Activated CD8-positive, alpha-beta memory T cell treated with anti-CD3 and anti-CD28 coated beads for 48 hours (primary cell): ENCODE measurements around the gene CACNA1D.

ENCODE experiments used
- DNase-seq, 3 experiments: peaks; one replicate each; pipeline ENCODE4 v3.0.0-alpha.2; 2020; ENCODE audit warnings: low read depth in 2 of 3, low spot score in 2 of 3

Gene CACNA1D

DNA sequence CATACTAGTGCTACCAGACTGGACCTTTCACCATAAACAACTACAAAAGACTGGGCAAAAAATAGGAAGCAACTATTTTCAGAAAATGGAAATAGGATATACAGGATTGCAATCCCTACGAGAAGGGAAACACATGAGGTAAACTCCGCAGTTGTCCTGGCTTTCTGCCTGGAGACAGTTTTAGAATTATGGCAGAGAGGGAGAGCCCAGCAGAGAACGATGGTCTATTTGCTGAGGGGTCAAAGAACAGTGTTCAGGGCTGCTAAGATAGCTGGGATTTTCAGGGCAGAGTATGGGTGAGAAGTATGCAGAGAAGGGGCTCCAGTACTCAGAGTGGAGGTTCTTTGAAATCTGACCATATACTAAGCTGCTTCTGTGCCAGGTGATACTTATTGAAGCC is 188.4 kb downstream of the CACNA1D start:
- DNase-seq = no peak

DNA sequence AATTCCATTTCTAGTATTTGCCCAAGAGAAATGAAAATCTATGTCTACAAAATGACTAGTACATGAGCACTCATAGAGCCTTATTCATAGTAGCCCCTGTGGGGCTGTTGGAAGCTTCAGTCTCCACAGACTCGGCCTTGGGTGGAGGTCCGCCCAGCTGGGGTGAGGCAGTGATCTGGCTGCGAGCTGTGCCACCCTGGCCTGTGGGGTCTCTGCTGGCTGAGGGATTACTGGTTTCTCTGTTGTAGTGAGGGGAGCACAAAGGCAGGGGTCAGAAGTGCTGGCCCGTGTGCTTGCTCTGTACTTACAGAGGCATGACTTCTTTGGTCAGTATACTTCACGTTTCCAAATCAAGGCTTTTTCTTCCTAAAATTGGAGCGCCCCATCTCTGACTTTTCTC is 193.7 kb downstream of the CACNA1D start:
- DNase-seq = no peak

DNA sequence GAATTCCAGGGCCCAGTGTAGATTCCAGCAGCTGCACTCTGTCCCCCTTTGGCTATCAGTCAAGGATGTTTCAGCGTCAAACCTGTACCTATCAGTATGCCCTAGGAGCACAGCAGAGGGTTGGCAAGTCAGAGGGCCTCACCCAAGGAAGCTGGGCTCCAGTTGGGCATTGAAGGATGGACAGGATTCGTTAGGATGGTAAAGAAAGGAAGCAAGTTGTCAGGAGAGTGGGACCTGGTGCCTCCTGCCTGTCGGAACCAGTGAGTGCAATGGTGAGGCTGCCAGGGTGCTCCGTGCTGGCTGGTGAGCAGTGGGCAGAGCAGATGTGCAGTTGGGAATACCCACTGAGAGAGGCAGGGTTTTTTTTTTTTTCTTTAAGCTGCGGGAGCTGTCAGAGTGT is 194.6 kb downstream of the CACNA1D start:
- DNase-seq = no peak

DNA sequence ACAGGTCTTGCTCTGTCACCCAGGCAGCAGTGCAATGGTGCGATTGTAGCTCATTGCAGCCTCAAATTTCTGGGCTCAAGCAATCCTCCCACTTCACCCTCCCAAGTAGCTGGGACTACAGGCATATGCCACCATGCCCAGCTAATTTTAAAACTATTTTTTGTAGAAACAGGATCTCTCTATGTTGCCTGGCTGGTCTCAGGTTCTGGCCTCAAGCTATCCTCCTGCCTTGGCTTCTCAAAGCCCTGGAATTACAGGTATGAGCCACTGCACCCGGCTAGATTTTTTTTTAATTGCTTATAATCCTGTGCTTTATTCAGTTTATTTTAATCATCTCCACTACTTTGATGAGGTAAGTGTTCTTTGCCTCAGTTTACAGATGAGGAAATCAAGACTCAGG is 195.3 kb downstream of the CACNA1D start:
- no peak for DNase-seq

DNA sequence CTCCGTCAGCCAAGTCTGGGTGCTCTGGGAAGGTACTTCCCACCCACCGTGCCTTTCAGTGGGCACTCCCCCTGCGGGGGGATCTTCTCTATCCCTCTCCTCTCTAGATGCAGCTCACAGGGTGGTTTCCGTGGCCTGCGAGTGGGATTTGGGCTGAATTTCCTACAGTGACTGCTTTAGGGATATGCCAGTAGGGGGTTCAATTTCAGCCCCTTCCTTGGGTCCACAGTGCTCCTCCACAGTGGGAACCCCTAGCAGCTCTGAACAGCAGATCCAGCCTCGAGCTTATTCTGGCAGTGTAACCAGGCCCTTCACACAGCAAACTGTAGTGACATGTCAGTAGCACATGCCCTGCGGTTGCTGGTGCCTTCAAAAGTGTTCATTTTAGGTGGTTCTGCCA is 196.1 kb downstream of the CACNA1D start:
- DNase-seq = no peak

DNA sequence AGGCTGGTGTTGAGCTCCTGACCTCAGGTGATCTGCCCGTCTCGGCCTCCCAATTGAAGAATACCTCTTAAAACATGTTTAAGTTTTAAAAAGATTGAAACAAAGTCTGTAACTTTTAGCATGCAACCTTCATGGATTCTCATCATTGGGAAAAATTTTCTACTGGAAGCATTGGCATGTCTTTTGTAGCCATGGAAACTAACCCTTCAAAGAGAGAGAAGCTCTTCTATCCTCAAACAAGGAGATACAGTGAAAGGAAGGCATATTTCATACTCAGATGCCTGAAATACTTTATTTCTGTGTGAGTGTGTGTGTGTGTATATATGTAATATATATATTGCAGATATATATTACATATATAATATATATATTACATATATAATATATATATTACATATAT is 196.9 kb downstream of the CACNA1D start:
- DNase-seq = no peak

DNA sequence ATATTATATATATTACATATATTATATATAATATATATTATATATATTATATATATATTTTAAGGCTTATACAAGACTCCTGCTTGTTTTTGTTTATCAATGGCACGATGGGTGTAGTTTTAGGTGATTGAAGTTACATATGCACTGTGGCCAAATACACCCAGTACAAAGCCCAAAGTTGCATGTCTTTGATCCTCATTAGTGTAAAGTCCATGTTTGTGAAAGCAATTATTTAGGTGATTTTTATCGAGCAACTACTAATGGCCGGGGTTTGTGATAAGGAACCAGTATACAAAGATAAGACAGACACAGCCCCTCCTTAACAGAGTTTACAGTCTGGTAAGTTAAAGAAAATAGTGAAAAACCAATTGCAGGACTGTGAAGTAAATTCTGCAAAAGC is 197.5 kb downstream of the CACNA1D start:
- DNase-seq = no peak

DNA sequence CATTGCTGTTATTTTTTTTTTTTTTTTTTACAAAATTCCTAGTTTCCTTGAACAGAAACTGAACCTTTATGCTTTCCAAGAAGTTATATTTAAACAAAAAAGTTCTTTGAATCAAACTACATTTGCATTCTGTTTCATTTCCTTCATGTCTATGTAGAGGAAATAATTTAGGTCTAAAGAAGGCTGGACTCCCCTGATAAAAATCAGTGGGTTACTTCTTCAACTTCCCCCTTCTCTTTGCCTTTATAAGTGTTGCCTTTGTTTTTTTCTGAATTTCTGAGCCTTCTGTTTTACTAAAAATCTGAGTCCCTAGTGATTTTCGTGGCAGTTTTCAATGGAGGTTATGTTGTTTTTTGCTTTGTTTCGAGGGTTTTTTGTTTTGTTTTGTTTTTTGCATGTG is 199.0 kb downstream of the CACNA1D start:
- no peak for DNase-seq

DNA sequence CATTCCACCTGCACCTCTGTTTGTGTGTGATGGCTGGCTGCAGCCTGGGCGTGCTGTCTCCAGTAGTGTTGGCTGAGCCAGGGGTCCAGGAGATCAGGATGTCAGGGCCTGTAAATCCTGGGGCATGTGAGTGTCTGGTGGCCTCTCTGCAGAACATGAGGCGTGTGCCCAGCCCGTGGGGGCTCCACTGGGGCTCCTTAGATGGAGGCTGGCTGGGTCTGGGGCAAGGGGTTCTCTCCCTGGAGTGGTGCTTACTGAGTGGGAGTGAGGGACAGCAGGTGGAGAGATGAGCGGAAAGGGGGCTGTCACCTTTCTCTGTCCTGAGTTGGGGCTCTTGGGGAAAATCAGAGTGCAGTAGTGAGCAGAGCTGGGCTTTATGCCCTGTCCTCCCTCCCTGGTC is 199.6 kb downstream of the CACNA1D start:
- DNase-seq = no peak

DNA sequence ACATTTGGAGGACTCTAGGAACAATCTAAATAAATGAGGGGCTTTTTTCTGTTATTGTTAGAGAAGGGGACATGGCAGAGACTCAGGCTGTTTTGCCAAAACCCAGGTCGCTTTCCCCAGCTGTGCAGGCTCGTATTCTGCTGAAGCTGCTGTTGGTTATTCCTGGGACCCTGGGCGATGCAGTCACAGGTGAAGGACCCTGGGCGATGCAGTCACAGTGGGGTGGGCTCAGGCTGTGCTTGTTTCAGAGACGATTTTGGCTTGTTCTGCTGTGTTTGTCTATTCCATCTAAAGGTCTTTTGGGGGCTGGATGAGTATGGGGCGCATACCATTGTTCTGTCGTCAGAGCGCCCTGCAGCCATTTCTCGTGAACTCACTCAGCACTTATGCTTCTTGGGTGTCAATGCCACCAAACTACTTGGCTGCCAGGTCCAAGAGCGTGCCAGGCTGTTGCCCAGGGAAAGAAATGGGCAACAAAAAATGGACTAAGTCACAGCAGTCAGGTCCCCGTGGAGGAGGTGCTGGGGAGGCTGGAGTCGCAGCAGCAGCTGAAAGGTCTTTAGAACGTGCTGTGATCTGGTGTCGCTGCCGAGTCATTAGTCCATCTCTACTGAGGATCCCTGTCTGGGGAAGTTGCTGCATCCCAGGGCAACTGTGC is 200.4 kb downstream of the CACNA1D start:
- DNase-seq = no peak

DNA sequence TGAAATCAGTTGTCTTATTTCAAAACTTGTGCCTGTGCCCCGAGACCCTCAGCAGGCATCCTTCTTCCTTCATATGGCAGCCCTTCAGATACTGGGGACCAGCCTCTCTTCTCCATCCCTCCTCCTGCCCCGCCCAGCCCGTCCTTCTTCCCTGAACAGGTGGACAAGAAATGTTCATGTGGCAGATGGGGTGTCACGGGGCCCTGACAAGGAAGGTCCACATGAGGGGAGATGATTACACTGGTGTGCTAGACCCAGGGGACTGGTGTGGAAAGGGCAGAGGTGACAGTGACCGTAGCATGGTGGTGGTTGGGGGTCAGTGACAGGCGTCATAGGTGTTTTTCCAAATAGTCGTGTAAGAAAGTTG is 200.9 kb downstream of the CACNA1D start:
- no peak for DNase-seq

DNA sequence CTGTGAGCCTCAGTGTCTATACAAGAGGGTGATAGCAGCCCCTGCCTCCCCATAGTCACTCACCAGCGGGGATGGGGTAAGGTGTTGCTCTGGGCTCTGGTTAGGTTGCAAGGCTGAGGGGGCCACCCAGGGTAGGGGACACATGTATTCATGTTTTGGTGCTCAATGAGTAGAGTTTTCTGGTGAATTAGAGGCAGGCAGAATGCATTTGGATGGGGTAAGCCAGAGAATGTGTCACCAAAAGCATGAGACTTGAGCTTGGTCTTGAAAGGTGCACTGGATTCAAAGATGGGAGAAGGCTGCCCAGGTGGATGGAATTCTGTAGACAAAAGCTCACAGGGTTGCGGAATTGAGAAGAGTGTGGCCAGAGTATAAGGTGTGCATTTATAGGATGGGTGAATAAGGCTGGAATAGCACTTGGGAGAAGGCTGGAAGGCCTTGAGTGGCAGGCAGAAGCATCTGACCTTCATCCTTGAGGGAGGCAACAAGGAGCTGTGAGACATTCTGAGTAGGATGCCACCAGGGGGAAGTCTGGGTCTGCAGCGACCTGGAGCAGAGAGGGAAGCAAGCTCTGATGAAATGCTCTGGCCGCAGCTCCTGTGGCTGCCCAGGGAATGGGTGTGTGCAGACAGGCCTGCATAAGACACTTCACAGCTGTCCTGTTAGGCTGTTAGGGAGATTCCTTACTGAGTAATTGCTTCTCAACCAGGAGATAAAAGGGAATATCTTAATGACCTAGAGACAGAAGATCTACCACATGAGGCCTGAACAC is 202.2 kb downstream of the CACNA1D start:
- no peak for DNase-seq

DNA sequence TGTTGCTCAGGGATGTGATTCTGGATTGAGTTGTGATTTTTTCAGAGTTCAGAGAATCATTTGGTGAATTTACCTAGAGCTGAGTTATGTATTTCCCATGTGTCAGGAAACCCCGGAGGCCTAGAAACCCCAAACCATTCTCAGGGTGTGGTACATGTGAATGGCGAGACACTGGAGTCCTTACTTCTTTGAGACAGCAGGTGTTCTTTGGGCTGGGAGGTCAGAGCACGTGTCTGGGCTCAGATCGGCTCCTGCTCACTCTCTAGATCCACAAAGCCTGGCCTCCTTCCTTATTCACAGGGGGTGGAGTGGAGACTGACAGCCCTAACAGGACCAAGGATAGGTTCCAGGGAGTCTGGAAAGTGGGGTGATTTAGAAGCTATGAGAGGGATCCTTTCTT is 206.0 kb downstream of the CACNA1D start:
- no peak for DNase-seq

DNA sequence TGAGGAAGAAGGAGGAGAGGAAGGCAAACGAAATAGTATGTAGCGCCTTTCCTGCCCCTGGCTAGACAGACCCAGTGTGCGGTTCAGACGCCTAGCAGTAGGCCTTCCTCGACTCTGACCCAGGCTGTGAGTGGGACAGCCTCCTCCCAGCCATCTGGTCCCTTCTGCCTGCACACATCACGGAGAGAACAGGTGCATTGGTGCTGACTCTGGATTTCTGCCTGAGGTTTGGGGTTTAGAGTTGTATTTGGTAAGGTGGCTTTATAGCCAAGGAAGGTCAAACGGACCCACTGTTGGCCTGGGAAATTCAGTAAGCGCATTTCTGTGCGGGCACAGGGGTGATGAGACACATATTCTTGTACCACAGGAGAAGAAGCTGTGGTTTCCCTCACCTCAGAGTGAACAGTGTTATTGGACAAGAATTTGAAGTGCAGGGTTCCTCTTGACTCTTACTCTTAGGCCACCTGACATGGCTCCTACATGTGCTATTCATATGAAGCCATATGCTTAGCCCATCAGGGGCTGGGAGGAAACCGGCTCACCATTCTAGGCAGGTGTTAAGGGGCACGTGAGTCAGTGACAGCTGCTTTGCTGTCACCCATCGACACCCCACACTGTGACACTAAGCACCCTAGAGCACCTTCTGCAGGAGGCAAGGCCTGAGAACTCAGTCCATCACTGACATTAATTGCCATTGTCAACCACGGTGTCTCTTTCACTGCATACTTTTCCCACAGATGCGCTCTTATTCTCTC is 208.5 kb downstream of the CACNA1D start:
- DNase-seq = no peak

DNA sequence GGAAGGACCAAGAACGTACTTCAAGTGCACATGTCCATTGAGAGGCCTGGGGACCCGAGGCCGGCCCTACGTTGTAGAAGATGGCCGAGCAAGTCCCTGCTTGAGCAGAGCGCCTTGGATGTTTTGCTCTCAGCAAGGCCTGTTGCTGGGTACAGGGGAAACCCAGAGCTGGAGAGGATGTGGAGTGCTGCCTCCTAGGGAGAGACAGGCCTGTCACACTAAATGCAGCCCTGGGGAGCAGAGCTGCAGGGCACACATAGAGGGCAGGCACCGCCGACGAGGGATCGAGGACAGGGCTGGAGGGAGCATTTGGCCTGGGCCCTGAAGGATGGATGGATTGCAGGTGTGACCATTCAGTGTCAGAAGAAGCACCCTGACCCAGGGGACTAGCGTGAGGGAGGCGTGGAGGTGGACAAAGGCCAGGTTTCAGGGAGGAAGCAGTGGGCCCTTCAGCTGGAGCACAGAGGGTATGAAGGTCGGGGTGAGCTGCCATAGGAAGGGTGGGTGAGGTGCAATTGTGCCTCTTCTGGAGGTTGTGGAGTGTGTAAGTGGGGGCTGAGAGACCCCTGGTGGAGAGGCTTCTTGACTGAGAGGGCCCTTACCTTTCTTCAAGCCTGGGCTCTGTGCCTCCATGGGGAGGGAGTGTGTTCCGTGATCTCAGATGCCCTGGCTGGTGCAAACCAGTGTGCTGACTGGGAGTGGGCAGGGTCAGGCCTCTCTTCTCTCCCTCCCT is 209.4 kb downstream of the CACNA1D start:
- DNase-seq = no peak

DNA sequence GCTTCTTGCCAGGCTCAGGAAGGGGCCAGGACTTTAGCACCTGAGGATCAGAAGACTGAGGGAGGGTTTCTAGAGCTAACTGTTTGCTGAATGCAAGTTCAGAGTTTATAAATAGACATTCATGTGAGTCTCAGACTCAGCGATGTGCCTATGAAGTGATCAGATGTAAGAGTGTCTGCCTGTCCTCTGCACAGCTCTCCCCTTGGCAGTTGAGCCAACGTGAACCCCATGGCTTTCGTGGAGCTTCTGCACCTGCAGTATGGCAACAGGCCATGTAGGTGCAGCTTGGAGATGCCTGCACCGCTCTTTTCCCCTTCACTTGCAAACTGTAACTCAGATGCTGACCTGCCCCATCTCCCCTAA is 209.9 kb downstream of the CACNA1D start:
- no peak for DNase-seq

DNA sequence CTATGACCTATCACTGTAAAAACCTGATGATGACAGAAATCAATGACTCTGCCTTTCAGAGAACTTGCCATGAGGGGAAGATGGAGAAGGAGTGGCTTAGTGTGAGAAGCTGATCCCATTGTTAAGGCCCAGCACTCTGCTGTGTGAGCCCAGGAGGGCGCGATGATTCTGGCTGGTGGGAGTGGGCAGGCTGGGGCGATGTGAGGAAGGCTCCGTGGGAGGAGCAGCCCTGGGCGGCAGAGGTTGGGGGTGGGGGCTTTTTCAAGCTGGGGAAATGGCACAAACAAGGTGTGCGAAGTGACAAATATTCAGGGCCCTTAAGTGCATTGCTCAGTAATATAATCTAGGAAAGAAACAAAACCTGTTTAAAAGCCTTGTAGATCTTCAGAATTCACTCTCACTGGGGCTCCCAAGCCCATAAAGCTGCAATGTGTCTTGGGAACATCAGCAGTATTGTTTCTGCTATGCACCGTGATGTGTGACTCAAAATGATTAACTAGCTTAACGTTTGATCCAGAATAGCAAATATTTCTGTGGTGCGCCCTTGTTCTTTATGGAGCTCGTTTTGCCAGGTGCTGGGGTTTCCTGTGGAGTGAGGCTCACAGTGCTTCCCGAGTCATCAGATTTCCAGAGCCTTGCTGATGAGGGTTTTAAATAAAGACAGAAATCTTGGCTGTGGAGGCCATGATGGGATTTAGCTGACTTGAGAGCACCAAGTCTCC is 210.8 kb downstream of the CACNA1D start:
- no peak for DNase-seq

DNA sequence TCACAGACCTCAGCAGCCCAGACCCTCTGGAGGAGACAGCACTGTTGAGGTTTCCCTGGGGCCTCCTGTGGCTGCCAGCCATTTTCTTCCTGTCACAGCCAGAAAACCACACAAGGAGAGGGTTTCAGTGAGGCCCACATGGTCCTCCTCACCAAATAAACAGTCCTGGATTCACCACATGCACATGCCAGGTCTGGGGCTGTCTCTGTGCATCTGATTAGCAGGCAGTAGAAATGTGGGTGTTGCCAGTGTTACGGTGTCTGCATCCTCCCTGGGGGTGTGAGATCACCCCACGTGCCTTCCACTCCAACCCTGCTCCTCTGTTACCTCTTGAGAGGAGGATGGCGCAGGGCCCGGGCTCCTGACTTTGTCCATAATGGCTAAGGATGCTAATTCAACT is 211.4 kb downstream of the CACNA1D start:
- DNase-seq = no peak

DNA sequence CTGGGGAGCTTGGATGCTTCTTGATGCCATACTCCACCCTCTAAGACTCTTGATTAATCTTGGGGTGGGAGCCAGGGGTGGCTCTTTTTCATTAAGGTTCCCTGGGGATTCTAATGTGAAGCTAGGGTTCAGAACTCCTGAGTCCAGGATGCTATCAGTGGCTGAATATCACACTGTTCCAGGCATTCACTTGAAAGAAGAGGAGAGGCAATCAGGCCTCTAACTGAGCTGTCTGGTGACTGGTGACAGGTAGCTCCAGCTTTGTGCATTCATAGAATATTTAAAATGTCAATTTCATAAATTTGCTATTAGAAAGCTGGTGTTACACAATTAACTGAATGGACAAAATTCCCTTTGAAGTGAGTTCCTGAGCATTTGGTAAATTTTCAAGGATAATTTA is 212.8 kb downstream of the CACNA1D start:
- no peak for DNase-seq

DNA sequence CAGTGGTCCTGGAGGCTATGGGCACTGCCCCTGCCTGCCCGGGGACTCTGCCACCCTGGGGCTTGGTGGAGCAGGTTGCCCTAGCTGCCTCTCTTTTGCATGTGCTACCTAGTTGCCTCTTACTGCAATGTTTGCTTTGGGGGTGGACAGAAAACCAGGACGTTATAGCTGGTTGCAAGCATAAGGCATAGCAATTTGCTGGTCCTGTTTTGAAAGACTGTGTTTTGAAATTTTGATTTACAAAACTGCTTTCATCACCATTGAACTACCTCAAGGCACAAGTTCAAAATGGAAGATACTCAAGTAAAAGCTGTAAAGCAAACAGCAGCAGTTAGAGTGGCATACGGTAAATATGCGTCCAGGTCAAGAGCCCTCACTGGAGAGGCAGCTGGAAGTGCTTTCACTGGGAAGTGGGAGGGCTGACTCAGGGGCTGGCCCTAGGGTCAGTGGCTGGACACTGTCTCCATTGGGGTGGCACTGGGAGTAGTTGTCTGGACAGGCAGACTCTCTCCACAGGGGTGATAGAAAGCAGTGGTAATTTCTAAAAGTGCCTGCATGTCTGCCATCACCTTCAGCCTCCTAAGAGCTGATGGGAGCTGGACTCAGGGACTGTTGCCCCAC is 213.7 kb downstream of the CACNA1D start:
- DNase-seq = no peak

DNA sequence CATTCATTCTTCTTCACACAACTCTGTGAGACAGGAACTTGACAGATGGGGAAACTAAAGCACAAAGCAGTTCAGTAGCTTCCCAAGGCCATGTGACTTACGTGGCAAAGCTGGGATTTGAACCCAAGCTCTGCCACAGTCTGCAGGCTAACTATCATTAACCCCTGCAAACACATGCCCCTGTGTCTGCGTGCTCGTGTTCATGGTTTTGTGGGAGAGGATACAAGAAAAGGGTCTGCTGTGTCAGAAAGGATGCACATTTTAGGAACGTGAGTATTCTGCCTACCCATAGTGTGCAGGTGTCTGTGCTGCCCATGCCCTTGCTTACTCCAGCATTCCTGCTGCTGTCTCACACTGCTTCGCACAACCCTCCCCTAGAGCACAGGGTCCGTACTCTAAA is 214.8 kb downstream of the CACNA1D start:
- DNase-seq = no peak
